ENCODE data around the gene CBLB.

DNA sequence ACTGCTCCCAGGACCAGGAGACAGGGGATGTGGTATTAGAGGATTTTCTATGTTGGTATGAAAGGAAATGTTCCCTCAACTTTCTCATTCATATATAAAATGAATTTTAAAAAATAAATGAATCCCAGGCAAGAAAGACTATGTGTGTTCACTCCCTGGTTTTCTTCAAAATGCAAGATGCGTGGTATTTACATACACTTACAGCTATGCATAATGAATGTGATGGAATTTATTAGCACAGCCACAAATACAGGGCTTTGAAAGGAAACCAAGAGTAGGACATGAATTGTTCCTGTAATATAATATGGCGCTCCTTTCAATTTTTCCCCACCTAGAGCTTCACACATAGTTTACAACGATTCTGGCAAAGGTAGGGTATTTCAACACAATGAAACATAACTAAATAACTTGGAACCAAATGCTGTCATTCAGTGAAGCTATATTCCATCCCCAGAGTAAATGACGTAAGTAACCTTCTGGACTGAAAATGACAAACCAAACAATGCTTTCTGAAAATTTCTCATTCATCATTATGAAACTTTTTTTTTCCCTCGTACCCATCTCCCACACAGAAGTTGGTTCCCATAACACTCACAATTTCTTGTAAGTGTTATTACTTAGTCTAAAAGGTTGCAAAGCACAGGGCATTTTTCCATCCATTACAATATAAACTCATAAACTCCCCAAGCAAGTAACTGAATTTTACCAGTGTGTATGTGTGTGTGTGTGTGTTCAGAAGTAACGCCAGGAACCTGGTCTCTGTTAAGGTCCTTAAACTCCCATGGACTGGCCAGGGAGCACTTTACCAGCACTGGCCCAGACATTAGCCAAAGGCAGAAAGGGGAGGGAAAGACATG, 41.8 kb downstream of the CBLB start:
- no peak for TF ChIP-seq POLR2A (IDR thresholded peaks at IDR 0.05)
- TF ChIP-seq CTCF (IDR thresholded peaks at IDR 0.05): no peak

Data from prostate gland (tissue), 2 donors.